ENCODE data around the gene VPS35.

DNA sequence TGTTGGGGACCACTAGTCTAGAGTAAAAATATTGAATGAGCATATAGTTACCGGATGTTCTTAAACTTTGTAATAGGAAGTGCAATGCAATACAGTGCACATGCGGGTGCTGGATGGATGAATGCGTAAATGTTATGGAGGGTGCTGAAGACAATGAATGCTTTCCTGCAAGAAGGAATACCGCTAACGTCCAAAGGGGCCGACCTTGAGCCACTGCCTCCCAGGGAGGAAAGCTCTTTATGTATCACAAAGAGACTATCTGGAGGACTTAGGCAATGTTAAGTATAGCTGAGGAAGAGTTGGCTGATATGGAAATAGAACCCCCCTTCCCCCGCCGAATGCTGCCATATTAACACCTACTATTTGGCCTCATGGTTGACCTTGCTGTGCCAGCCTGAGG lies 40.3 kb downstream of the VPS35 start:
- TF ChIP-seq, protein P1, sequence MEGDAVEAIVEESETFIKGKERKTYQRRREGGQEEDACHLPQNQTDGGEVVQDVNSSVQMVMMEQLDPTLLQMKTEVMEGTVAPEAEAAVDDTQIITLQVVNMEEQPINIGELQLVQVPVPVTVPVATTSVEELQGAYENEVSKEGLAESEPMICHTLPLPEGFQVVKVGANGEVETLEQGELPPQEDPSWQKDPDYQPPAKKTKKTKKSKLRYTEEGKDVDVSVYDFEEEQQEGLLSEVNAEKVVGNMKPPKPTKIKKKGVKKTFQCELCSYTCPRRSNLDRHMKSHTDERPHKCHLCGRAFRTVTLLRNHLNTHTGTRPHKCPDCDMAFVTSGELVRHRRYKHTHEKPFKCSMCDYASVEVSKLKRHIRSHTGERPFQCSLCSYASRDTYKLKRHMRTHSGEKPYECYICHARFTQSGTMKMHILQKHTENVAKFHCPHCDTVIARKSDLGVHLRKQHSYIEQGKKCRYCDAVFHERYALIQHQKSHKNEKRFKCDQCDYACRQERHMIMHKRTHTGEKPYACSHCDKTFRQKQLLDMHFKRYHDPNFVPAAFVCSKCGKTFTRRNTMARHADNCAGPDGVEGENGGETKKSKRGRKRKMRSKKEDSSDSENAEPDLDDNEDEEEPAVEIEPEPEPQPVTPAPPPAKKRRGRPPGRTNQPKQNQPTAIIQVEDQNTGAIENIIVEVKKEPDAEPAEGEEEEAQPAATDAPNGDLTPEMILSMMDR (IDR thresholded peaks at IDR 0.05 in 4 of 5, conservative IDR thresholded peaks at IDR 0.05 in 1 of 5): no peak
- no peak for TF ChIP-seq POLR2A (IDR thresholded peaks at IDR 0.05)

Data from gastrocnemius medialis (tissue), 4 donors.